Endodermal cell (in vitro differentiated cells): ENCODE results near the gene FAS. TPM values are rescaled to one million over a fixed set of nuclear protein-coding genes. Genes with fewer than 3 reads are reported as not detected.

Experiments used
- DNase-seq: peaks from one replicate; pipeline ENCODE4 v3.0.0-alpha.2; 2017
- H3K27ac ChIP-seq: 2 replicates; pipeline ENCODE4 v1.5.1; 2013; ENCODE audit warnings: mild to moderate bottlenecking, low read depth, low read length, moderate library complexity
- H3K27me3 ChIP-seq: 2 replicates; pipeline ENCODE4 v1.6.1; 2013; ENCODE audit warnings: mild to moderate bottlenecking, low read length, moderate library complexity; ENCODE audit not compliant: insufficient read depth, control insufficient read depth, poor library complexity, severe bottlenecking
- H3K36me3 ChIP-seq: 2 replicates; pipeline ENCODE4 v1.7.0; 2013; ENCODE audit warnings: mild to moderate bottlenecking, low read length, moderate library complexity; ENCODE audit not compliant: control insufficient read depth, insufficient read depth
- H3K4me1 ChIP-seq: one replicate; pipeline ENCODE4 v1.7.0; 2013; ENCODE audit warnings: low read length; ENCODE audit not compliant: control insufficient read depth, insufficient read depth
- H3K4me3 ChIP-seq: 2 replicates; pipeline ENCODE4 v1.5.1; 2013; ENCODE audit warnings: mild to moderate bottlenecking, low read length, moderate library complexity
- H3K9ac ChIP-seq: 2 replicates; pipeline ENCODE4 v1.6.1; 2013; ENCODE audit warnings: mild to moderate bottlenecking, low read length, moderate library complexity; ENCODE audit not compliant: poor library complexity, severe bottlenecking; ENCODE audit errors: extremely low read depth
- H3K9me3 ChIP-seq: 2 replicates; pipeline ENCODE4 v1.6.1; 2013; ENCODE audit warnings: mild to moderate bottlenecking, low read length, moderate library complexity; ENCODE audit not compliant: control insufficient read depth
- H3K27ac Mint-ChIP-seq: 2 replicates; pipeline ENCODE4 v1.8.0; 2020; ENCODE audit warnings: mixed read lengths
- H3K27me3 Mint-ChIP-seq: 2 replicates; pipeline ENCODE4 v1.8.0; 2021; ENCODE audit warnings: mild to moderate bottlenecking, mixed read lengths; ENCODE audit not compliant: insufficient read depth
- H3K36me3 Mint-ChIP-seq: 2 replicates; pipeline ENCODE4 v1.8.0; 2020; ENCODE audit warnings: low read depth, mixed read lengths
- H3K4me1 Mint-ChIP-seq: 2 replicates; pipeline ENCODE4 v1.8.0; 2020; ENCODE audit warnings: mixed read lengths
- H3K4me3 Mint-ChIP-seq: 2 replicates; pipeline ENCODE4 v1.8.0; 2020; ENCODE audit warnings: mild to moderate bottlenecking, moderate library complexity, mixed read lengths
- H3K9me3 Mint-ChIP-seq: 2 replicates; pipeline ENCODE4 v1.8.0; 2020; ENCODE audit warnings: mild to moderate bottlenecking, mixed read lengths
- CTCF ChIP-seq: fragments of 200-600 bp; sonication (generic); conservative IDR thresholded peaks from 2 replicates; pipeline ENCODE4 v1.5.0; 2021; ENCODE audit warnings: antibody characterized with exemption, mild to moderate bottlenecking
- WGBS, 2 experiments: methylation state at CpG; one replicate each; pipeline versions ENCODE4 v1.1.5 to v1.1.7; 2013; ENCODE audit warnings: missing lambda C conversion rate in 2 of 2, mixed read lengths in 1 of 2; ENCODE audit not compliant: insufficient coverage in 1 of 2, insufficient read length in 1 of 2; 5-methylcytosine and 5-hydroxymethylcytosine counted together
- total RNA-seq, 2 donors: library from RNA; stranded (reverse); fragmentation: NEBNext Ultra II Directional in 1 of 2; extraction: Animal tissue kit (Norgen Biotek cat#: 25700) in 1 of 2; gene quantifications; 2 replicates in 1 of 2; 3 replicates in 1 of 2; pipeline ENCODE4 v1.2.1, GENCODE V29; 2021

FAS gene
- total RNA-seq, 2 donors from 2014 or later: 0.95 TPM; not detected in 1

DNA sequence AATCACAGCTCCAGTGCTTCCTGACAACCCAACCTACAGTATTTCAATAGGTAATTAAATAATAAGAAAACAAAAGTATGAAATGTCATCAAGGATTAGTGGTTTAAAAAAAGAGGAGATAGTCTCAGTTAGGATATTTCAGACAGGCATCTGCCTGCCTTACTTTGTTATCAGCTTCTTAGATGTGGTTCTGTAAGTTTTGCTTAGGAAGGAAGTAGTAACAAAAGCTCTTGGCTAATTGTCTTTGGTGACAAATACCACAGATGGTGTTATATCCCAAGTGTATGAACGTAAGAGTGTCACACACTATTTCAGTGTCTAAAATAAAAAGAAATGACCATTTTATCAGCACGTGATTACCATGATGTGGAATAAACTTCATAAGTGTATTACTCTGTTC, 28.3 kb upstream of the FAS start:
- no peak overlapping the region for H3K4me3 Mint-ChIP-seq
- no peak overlapping the region for H3K27ac Mint-ChIP-seq
- no peaks in the 10 kb centered on the region for H3K9me3 Mint-ChIP-seq
- TF ChIP-seq CTCF: no peak
- H3K9me3 ChIP-seq: no peaks in the 10 kb centered on the region
- H3K27ac ChIP-seq: no peak overlapping the region
- H3K4me3 ChIP-seq: no peak overlapping the region
- no peaks in the 10 kb centered on the region for H3K27me3 Mint-ChIP-seq
- no peaks in the 10 kb centered on the region for H3K27me3 ChIP-seq
- H3K36me3 Mint-ChIP-seq: no peaks in the 10 kb centered on the region
- H3K36me3 ChIP-seq: no peaks in the 10 kb centered on the region
- H3K4me1 ChIP-seq: peaks cover 7% of the 10 kb centered on the region
- H3K9ac ChIP-seq: no peak overlapping the region
- no peak for DNase-seq
- peaks cover 13% of the 10 kb centered on the region for H3K4me1 Mint-ChIP-seq
- 79 to 100% methylated on average over 1 to 2 of the region's 2 CpGs for WGBS, 2 experiments

DNA sequence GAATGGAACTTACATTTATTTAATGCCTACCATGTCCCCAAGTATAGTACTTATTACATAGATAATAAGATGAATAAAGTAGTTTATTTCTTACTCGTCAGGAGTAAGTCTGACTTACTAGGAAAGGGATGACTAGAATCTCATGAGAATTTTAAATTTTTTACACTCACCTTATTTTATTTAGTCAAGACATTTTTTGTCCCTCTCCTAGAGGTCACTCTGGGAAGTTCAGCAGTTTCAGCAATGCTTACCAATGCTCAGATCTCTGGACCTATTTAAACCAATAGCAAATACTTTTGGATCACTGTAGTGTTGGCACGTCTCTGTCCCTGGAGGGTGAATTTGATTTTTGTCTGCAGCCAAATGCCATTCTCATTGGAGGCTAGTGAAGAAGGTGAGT, 27.3 kb upstream of the FAS start:
- Histone ChIP-seq H3K9me3 (no peaks in the 10 kb centered on the region), H3K4me3 (no peak overlapping the region), H3K27ac (no peak overlapping the region), H3K27me3 (no peaks in the 10 kb centered on the region), H3K36me3 (no peaks in the 10 kb centered on the region), H3K4me1 (peaks cover 7% of the 10 kb centered on the region), H3K9ac (no peak overlapping the region)
- no peaks in the 10 kb centered on the region for H3K27me3 Mint-ChIP-seq
- H3K36me3 Mint-ChIP-seq: no peaks in the 10 kb centered on the region
- no peak for DNase-seq
- no peak overlapping the region for H3K4me3 Mint-ChIP-seq
- H3K4me1 Mint-ChIP-seq: peaks cover 13% of the 10 kb centered on the region
- 80 to 100% methylated on average over 1 of the region's 2 CpGs for WGBS, 2 experiments
- peak; percentile 50 for TF ChIP-seq CTCF
- H3K27ac Mint-ChIP-seq: no peak overlapping the region
- H3K9me3 Mint-ChIP-seq: no peaks in the 10 kb centered on the region

DNA sequence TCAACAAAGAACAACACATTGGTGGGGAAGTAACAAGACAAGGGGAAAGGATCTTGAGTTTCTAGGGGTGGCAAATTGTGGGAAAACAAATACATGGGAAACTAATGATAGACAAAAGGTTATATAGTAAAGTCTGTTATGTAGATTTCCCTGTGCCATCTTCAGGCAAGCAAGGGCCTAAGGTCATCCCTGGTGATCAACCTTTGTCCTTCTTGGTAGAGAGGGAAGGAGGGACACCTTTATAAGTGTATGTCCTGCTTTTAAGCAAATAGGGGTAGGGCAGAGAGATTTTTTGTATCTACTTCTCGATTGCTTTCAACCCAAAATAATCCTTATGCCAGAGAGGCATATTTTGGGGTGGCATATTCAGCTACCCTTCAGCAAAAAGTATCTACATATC, 26.2 kb upstream of the FAS start:
- no peak overlapping the region for H3K4me3 ChIP-seq
- no peaks in the 10 kb centered on the region for H3K9me3 Mint-ChIP-seq
- H3K27ac ChIP-seq: no peak overlapping the region
- no peak for DNase-seq
- H3K9ac ChIP-seq: no peak overlapping the region
- no peaks in the 10 kb centered on the region for H3K27me3 Mint-ChIP-seq
- no peak for TF ChIP-seq CTCF
- H3K9me3 ChIP-seq: no peaks in the 10 kb centered on the region
- H3K36me3 Mint-ChIP-seq: no peaks in the 10 kb centered on the region
- no peak overlapping the region for H3K4me3 Mint-ChIP-seq
- H3K4me1 Mint-ChIP-seq: peaks cover 13% of the 10 kb centered on the region
- peaks cover 7% of the 10 kb centered on the region for H3K4me1 ChIP-seq
- 100% methylated on average over 1 of the region's 1 CpG for WGBS, 2 experiments
- H3K27me3 ChIP-seq: no peaks in the 10 kb centered on the region
- H3K36me3 ChIP-seq: no peaks in the 10 kb centered on the region
- no peak overlapping the region for H3K27ac Mint-ChIP-seq
